ENCODE results near the gene EPHA3. TPM values are rescaled to one million over a fixed set of nuclear protein-coding genes. Genes with fewer than 3 reads are reported as not detected.
A peak's percentile ranks its signal among the peaks of the same experiment; 100 is the strongest.

The EPHA3 gene
- total and polyA plus RNA-seq, 5 donors from 2014 or later: not detected

GRCh38 chr3:89179355-89180001 lies 72.1 kb downstream of the EPHA3 start:
- H3K9me3 Mint-ChIP-seq: peaks cover 0 to 11% (median 4%) of the 10 kb centered on the region in 7 donors
- H3K36me3 Mint-ChIP-seq: no peaks in the 10 kb centered on the region
- no peak for DNase-seq
- no peak for ATAC-seq (ENCODE audit: low read depth in 2 of 2)
- Histone ChIP-seq H3K27ac (ENCODE audit: insufficient read depth, low read length, poor library complexity, severe bottlenecking) (no peak overlapping the region), H3K4me1 (ENCODE audit: control insufficient read depth, insufficient read depth, low read length, poor library complexity, severe bottlenecking) (no peaks in the 10 kb centered on the region), H3K27me3 (ENCODE audit: control insufficient read depth, insufficient read depth, low read length) (no peaks in the 10 kb centered on the region), H3K9me3 (ENCODE audit: control insufficient read depth in 2 of 2, low read length in 2 of 2) (peaks cover 0 to 5% of the 10 kb centered on the region in 2 experiments), H3K36me3 (ENCODE audit: control insufficient read depth, insufficient read depth, low read length) (no peaks in the 10 kb centered on the region), H3K4me3 (ENCODE audit: low read depth, low read length) (no peak overlapping the region)
- H3K27ac Mint-ChIP-seq: peak overlapping the region in 1 of 3 donors; percentile 60
- H3K27me3 Mint-ChIP-seq: no peaks in the 10 kb centered on the region
- no peak overlapping the region for H3K4me3 Mint-ChIP-seq
- no peaks in the 10 kb centered on the region for H3K4me1 Mint-ChIP-seq

- H3K4me3 ChIP-seq (ENCODE audit: low read depth, low read length): no peak overlapping the region
- H3K9me3 ChIP-seq (ENCODE audit: control insufficient read depth in 2 of 2, low read length in 2 of 2): peaks cover 0 to 5% of the 10 kb centered on the region in 2 experiments
- ATAC-seq (ENCODE audit: low read depth in 2 of 2): no peak
- H3K4me1 ChIP-seq (ENCODE audit: control insufficient read depth, insufficient read depth, low read length, poor library complexity, severe bottlenecking): no peaks in the 10 kb centered on the region
- Mint-ChIP-seq H3K9me3 (peaks cover 0 to 11% (median 4%) of the 10 kb centered on the region in 7 donors), H3K4me1 (no peaks in the 10 kb centered on the region), H3K36me3 (no peaks in the 10 kb centered on the region), H3K27ac (no peak overlapping the region), H3K27me3 (no peaks in the 10 kb centered on the region), H3K4me3 (no peak overlapping the region)
- no peak for DNase-seq
- H3K36me3 ChIP-seq (ENCODE audit: control insufficient read depth, insufficient read depth, low read length): no peaks in the 10 kb centered on the region
- H3K27ac ChIP-seq (ENCODE audit: insufficient read depth, low read length, poor library complexity, severe bottlenecking): no peak overlapping the region
- no peaks in the 10 kb centered on the region for H3K27me3 ChIP-seq (ENCODE audit: control insufficient read depth, insufficient read depth, low read length)
These were observed 72.9 kb downstream of the EPHA3 start for GRCh38 chr3:89180334-89180733.

DNA sequence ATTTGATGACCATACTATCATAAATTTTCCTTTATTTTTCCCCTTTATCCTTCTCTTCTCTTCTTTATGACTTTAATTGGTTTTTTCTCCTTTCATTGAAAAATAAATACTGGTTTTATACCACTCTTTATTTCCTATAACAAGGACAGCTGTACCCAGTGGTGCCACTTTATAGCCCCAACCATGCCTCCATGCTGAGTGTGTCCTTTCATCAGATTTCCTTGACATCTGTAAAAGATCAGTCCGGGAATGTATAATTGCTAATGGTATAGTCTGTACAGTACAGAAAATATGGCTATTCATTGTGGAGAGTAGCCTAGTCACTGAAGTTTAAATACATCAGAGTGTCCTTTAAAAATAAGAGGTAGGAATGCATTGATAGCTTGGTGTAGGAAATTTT lies 74.6 kb downstream of the EPHA3 start:
- Mint-ChIP-seq H3K4me1 (no peaks in the 10 kb centered on the region), H3K4me3 (no peak overlapping the region), H3K9me3 (peaks cover 0 to 16% (median 7%) of the 10 kb centered on the region in 7 donors), H3K27ac (no peak overlapping the region), H3K27me3 (no peaks in the 10 kb centered on the region), H3K36me3 (no peaks in the 10 kb centered on the region)
- Histone ChIP-seq H3K27me3 (ENCODE audit: control insufficient read depth, insufficient read depth, low read length) (no peaks in the 10 kb centered on the region), H3K9me3 (ENCODE audit: control insufficient read depth in 2 of 2, low read length in 2 of 2) (peaks cover 0 to 5% of the 10 kb centered on the region in 2 experiments), H3K27ac (ENCODE audit: insufficient read depth, low read length, poor library complexity, severe bottlenecking) (no peak overlapping the region), H3K4me1 (ENCODE audit: control insufficient read depth, insufficient read depth, low read length, poor library complexity, severe bottlenecking) (no peaks in the 10 kb centered on the region), H3K4me3 (ENCODE audit: low read depth, low read length) (no peak overlapping the region), H3K36me3 (ENCODE audit: control insufficient read depth, insufficient read depth, low read length) (no peaks in the 10 kb centered on the region)
- DNase-seq (no peak), ATAC-seq (ENCODE audit: low read depth in 2 of 2) (no peak)

- Mint-ChIP-seq H3K9me3 (peaks cover 2 to 20% (median 7%) of the 10 kb centered on the region in 7 donors), H3K27ac (no peak overlapping the region), H3K36me3 (no peaks in the 10 kb centered on the region), H3K4me3 (no peak overlapping the region), H3K27me3 (no peaks in the 10 kb centered on the region), H3K4me1 (no peaks in the 10 kb centered on the region)
- Histone ChIP-seq H3K27me3 (ENCODE audit: control insufficient read depth, insufficient read depth, low read length) (no peaks in the 10 kb centered on the region), H3K36me3 (ENCODE audit: control insufficient read depth, insufficient read depth, low read length) (no peaks in the 10 kb centered on the region), H3K4me3 (ENCODE audit: low read depth, low read length) (no peak overlapping the region), H3K4me1 (ENCODE audit: control insufficient read depth, insufficient read depth, low read length, poor library complexity, severe bottlenecking) (no peaks in the 10 kb centered on the region), H3K27ac (ENCODE audit: insufficient read depth, low read length, poor library complexity, severe bottlenecking) (no peak overlapping the region), H3K9me3 (ENCODE audit: control insufficient read depth in 2 of 2, low read length in 2 of 2) (peaks cover 2 to 5% of the 10 kb centered on the region in 2 experiments)
- no peak for ATAC-seq (ENCODE audit: low read depth in 2 of 2)
- DNase-seq: no peak
These were observed 77.0 kb downstream of the EPHA3 start for GRCh38 chr3:89184151-89184995.

- DNase-seq: no peak
- Mint-ChIP-seq H3K27ac (no peak overlapping the region), H3K36me3 (no peaks in the 10 kb centered on the region), H3K9me3 (peaks cover 4 to 24% (median 7%) of the 10 kb centered on the region in 7 donors), H3K27me3 (no peaks in the 10 kb centered on the region), H3K4me3 (no peak overlapping the region), H3K4me1 (no peaks in the 10 kb centered on the region)
- Histone ChIP-seq H3K27ac (ENCODE audit: insufficient read depth, low read length, poor library complexity, severe bottlenecking) (no peak overlapping the region), H3K4me3 (ENCODE audit: low read depth, low read length) (no peak overlapping the region), H3K36me3 (ENCODE audit: control insufficient read depth, insufficient read depth, low read length) (no peaks in the 10 kb centered on the region), H3K27me3 (ENCODE audit: control insufficient read depth, insufficient read depth, low read length) (no peaks in the 10 kb centered on the region), H3K9me3 (ENCODE audit: control insufficient read depth in 2 of 2, low read length in 2 of 2) (peaks cover 0 to 2% of the 10 kb centered on the region in 2 experiments), H3K4me1 (ENCODE audit: control insufficient read depth, insufficient read depth, low read length, poor library complexity, severe bottlenecking) (no peaks in the 10 kb centered on the region)
- no peak for ATAC-seq (ENCODE audit: low read depth in 2 of 2)
These were observed 79.0 kb downstream of the EPHA3 start for GRCh38 chr3:89186456-89186855.

- peaks cover 4 to 22% (median 11%) of the 10 kb centered on the region in 7 donors for H3K9me3 Mint-ChIP-seq
- H3K4me1 ChIP-seq (ENCODE audit: control insufficient read depth, insufficient read depth, low read length, poor library complexity, severe bottlenecking): no peaks in the 10 kb centered on the region
- no peaks in the 10 kb centered on the region for H3K27me3 Mint-ChIP-seq
- H3K4me3 ChIP-seq (ENCODE audit: low read depth, low read length): no peak overlapping the region
- H3K36me3 Mint-ChIP-seq: no peaks in the 10 kb centered on the region
- ATAC-seq (ENCODE audit: low read depth in 2 of 2): no peak
- H3K4me1 Mint-ChIP-seq: no peaks in the 10 kb centered on the region
- H3K27me3 ChIP-seq (ENCODE audit: control insufficient read depth, insufficient read depth, low read length): no peaks in the 10 kb centered on the region
- H3K27ac ChIP-seq (ENCODE audit: insufficient read depth, low read length, poor library complexity, severe bottlenecking): no peak overlapping the region
- H3K4me3 Mint-ChIP-seq: no peak overlapping the region
- no peak overlapping the region for H3K27ac Mint-ChIP-seq
- no peaks in the 10 kb centered on the region for H3K36me3 ChIP-seq (ENCODE audit: control insufficient read depth, insufficient read depth, low read length)
- peaks cover 0 to 5% of the 10 kb centered on the region in 2 experiments for H3K9me3 ChIP-seq (ENCODE audit: control insufficient read depth in 2 of 2, low read length in 2 of 2)
- no peak for DNase-seq
These were observed 91.2 kb downstream of the EPHA3 start for GRCh38 chr3:89198591-89198990.

DNA sequence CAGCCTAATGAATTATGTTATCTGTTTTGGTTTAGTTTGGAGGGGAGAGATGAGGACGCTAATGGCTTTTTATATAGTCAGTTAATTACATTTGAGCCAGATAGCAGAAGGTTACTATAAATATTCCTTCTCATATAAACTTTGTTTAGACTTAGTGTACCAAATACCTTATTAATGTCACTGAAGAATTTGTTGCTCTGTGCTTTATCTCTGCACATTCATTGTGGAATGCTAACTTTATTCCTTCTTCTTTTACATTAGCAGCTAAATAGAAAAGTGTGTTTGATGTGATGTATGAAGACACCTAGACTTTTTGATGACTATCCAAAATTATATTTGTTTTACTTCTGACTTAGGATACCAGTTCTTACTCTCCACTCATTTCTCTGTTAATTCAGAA lies 105.2 kb downstream of the EPHA3 start:
- H3K27ac Mint-ChIP-seq: no peak overlapping the region
- ATAC-seq (ENCODE audit: low read depth in 2 of 2) (no peak), DNase-seq (no peak)
- H3K4me3 ChIP-seq (ENCODE audit: low read depth, low read length): no peak overlapping the region
- peaks cover 0 to 10% (median 3%) of the 10 kb centered on the region in 7 donors for H3K9me3 Mint-ChIP-seq
- no peaks in the 10 kb centered on the region for H3K27me3 Mint-ChIP-seq
- H3K36me3 Mint-ChIP-seq: no peaks in the 10 kb centered on the region
- H3K9me3 ChIP-seq (ENCODE audit: control insufficient read depth in 2 of 2, low read length in 2 of 2): no peaks in the 10 kb centered on the region
- no peaks in the 10 kb centered on the region for H3K4me1 ChIP-seq (ENCODE audit: control insufficient read depth, insufficient read depth, low read length, poor library complexity, severe bottlenecking)
- H3K27ac ChIP-seq (ENCODE audit: insufficient read depth, low read length, poor library complexity, severe bottlenecking): no peak overlapping the region
- H3K36me3 ChIP-seq (ENCODE audit: control insufficient read depth, insufficient read depth, low read length): no peaks in the 10 kb centered on the region
- no peaks in the 10 kb centered on the region for H3K4me1 Mint-ChIP-seq
- no peak overlapping the region for H3K4me3 Mint-ChIP-seq
- H3K27me3 ChIP-seq (ENCODE audit: control insufficient read depth, insufficient read depth, low read length): no peaks in the 10 kb centered on the region

All from CD4-positive, CD25-positive, alpha-beta regulatory T cell (primary cell).